H1 (cell line): ENCODE data around the gene PREX1. TPM values are rescaled to one million over a fixed set of nuclear protein-coding genes. Genes with fewer than 3 reads are reported as not detected.

Source experiments
- CTCF ChIA-PET: fragments of 300-600 bp; sonication (Branson Sonifier 250); formaldehyde crosslinking; loops from one replicate; lab custom pipeline; 2021; ENCODE audit not compliant: partially characterized antibody; lab: Charles Lee
- POLR2A ChIA-PET: fragments of 300-600 bp; sonication (Branson Sonifier 250); formaldehyde crosslinking; loops from one replicate; lab custom pipeline; 2021; ENCODE audit warnings: inconsistent platforms; ENCODE audit not compliant: partially characterized antibody; lab: Charles Lee
- DNase-seq, 2 experiments: peaks; one replicate each; pipeline versions ENCODE4 v3.0.0 to v3.0.0-alpha.2; 2010 to 2022; ENCODE audit warnings: low spot score in 2 of 2, low read depth in 1 of 2, mixed read lengths in 1 of 2
- FAIRE-seq: peaks from 2 replicates; lab custom pipeline; 2011; peaks lifted over from hg19 to GRCh38; lab: Jason Lieb, UNC
- H2AFZ ChIP-seq: 2 replicates; pipeline ENCODE4 v1.8.1; 2012; ENCODE audit warnings: low read length, inconsistent platforms
- H2AK5ac ChIP-seq: 2 replicates; pipeline ENCODE4 v1.6.1; 2013; ENCODE audit warnings: low read depth, low read length
- H2BK120ac ChIP-seq: replicated peaks from 2 replicates; pipeline ENCODE3; 2013; ENCODE audit warnings: low read depth, low read length, inconsistent platforms
- H2BK12ac ChIP-seq: 2 replicates; pipeline ENCODE4 v1.6.1; 2013; ENCODE audit warnings: low read depth, low read length
- H2BK15ac ChIP-seq: 2 replicates; pipeline ENCODE4 v1.6.1; 2013; ENCODE audit warnings: low read length
- H2BK20ac ChIP-seq: 2 replicates; pipeline ENCODE4 v1.6.1; 2013; ENCODE audit warnings: low read length
- H2BK5ac ChIP-seq: 2 replicates; pipeline ENCODE4 v1.6.1; 2013; ENCODE audit warnings: low read depth, low read length
- H3K14ac ChIP-seq: 2 replicates; pipeline ENCODE4 v1.6.1; 2013; ENCODE audit warnings: inconsistent platforms; ENCODE audit not compliant: insufficient read length
- H3K18ac ChIP-seq: 2 replicates; pipeline ENCODE4 v1.6.1; 2013; ENCODE audit warnings: low read length; ENCODE audit errors: extremely low read depth
- H3K23ac ChIP-seq: 2 replicates; pipeline ENCODE4 v1.6.1; 2013; ENCODE audit warnings: inconsistent platforms; ENCODE audit not compliant: insufficient read length
- H3K23me2 ChIP-seq: 2 replicates; pipeline ENCODE4 v1.6.1; 2013; ENCODE audit warnings: low read depth, low read length
- H3K27ac ChIP-seq: 2 replicates; pipeline ENCODE4 v1.6.1; 2011; ENCODE audit warnings: low read depth, low read length, inconsistent platforms
- H3K27me3 ChIP-seq, 4 experiments: replicated peaks in 1 of 4; 1 replicate in 1 of 4; 2 replicates in 3 of 4; pipeline versions ENCODE4 v1.6.1 to v1.8.1; 2011 to 2013; ENCODE audit warnings: low read length in 3 of 4, mild to moderate bottlenecking in 3 of 4, inconsistent platforms in 2 of 4, mixed read lengths in 2 of 4, moderate library complexity in 1 of 4; ENCODE audit not compliant: control insufficient read depth in 3 of 4, insufficient read depth in 3 of 4; ENCODE audit errors: extremely low read depth in 1 of 4
- H3K36me3 ChIP-seq, 4 experiments: 2 replicates each; pipeline versions ENCODE4 v1.6.1 to v1.8.1; 2011 to 2013; ENCODE audit warnings: mild to moderate bottlenecking in 4 of 4, low read length in 3 of 4, moderate library complexity in 2 of 4, control low read depth in 1 of 4, inconsistent platforms in 1 of 4; ENCODE audit not compliant: insufficient read depth in 4 of 4, control insufficient read depth in 2 of 4
- H3K4ac ChIP-seq: replicated peaks from 2 replicates; pipeline ENCODE3; 2013; ENCODE audit warnings: low read length, low read depth, mixed read lengths, inconsistent platforms; ENCODE audit not compliant: insufficient read length
- H3K4me1 ChIP-seq, 4 experiments: replicated peaks in 1 of 4; 1 replicate in 1 of 4; 2 replicates in 3 of 4; pipeline versions ENCODE4 v1.6.1 to v1.8.1; 2011 to 2013; ENCODE audit warnings: low read length in 3 of 4, inconsistent platforms in 2 of 4, mixed read lengths in 1 of 4; ENCODE audit not compliant: insufficient read depth in 4 of 4, control insufficient read depth in 3 of 4
- H3K4me2 ChIP-seq, 2 experiments: 2 replicates each; pipeline versions ENCODE4 v1.6.1 to v1.8.1; 2011 to 2013; ENCODE audit warnings: low read depth in 2 of 2, low read length in 2 of 2, control low read depth in 1 of 2, inconsistent platforms in 1 of 2, mild to moderate bottlenecking in 1 of 2; ENCODE audit not compliant: insufficient read depth in 1 of 2
- H3K4me3 ChIP-seq, 4 experiments: fragments of 200-600, 300-600 bp in 1 of 4; sonication (generic), shearing (Covaris generic), sonication (Bioruptor Twin) in 1 of 4; 2 replicates each; pipeline versions ENCODE4 v1.5.1 to v1.8.1; 2011 to 2016; ENCODE audit warnings: low read length in 4 of 4, low read depth in 3 of 4, control low read depth in 2 of 4, inconsistent platforms in 2 of 4, mild to moderate bottlenecking in 2 of 4, mixed read lengths in 1 of 4, moderate library complexity in 1 of 4; ENCODE audit not compliant: insufficient read depth in 2 of 4; ENCODE audit errors: extremely low read depth in 1 of 4
- H3K56ac ChIP-seq: replicated peaks from 2 replicates; pipeline ENCODE3; 2013; ENCODE audit warnings: low read depth, mild to moderate bottlenecking, mixed read lengths, low read length, inconsistent platforms; ENCODE audit not compliant: insufficient read length
- H3K79me1 ChIP-seq: 2 replicates; pipeline ENCODE4 v1.6.1; 2013; ENCODE audit warnings: low read depth, low read length, control low read depth
- H3K79me2 ChIP-seq, 2 experiments: 2 replicates each; pipeline versions ENCODE4 v1.6.1 to v1.8.1; 2012 to 2013; ENCODE audit warnings: low read length in 2 of 2, mild to moderate bottlenecking in 2 of 2, inconsistent platforms in 1 of 2; ENCODE audit not compliant: insufficient read depth in 2 of 2, control insufficient read depth in 1 of 2
- H3K9ac ChIP-seq, 4 experiments: replicated peaks in 1 of 4; 1 replicate in 1 of 4; 2 replicates in 3 of 4; pipeline versions ENCODE4 v1.6.1 to v1.8.1; 2011 to 2013; ENCODE audit warnings: low read depth in 3 of 4, low read length in 3 of 4, control low read depth in 2 of 4, mild to moderate bottlenecking in 2 of 4, moderate library complexity in 2 of 4, inconsistent platforms in 1 of 4; ENCODE audit errors: extremely low read depth in 1 of 4
- H3K9me3 ChIP-seq, 2 experiments: 2 replicates each; pipeline versions ENCODE4 v1.6.1 to v1.8.1; 2012 to 2013; ENCODE audit warnings: mild to moderate bottlenecking in 2 of 2, moderate library complexity in 2 of 2, control low read depth in 1 of 2, inconsistent platforms in 1 of 2, low read depth in 1 of 2, low read length in 1 of 2, mixed read lengths in 1 of 2; ENCODE audit not compliant: insufficient read depth in 2 of 2
- H4K20me1 ChIP-seq, 2 experiments: replicated peaks in 1 of 2; 2 replicates each; pipeline versions ENCODE3 to v1.8.1; 2011 to 2013; ENCODE audit warnings: inconsistent platforms in 2 of 2, low read length in 2 of 2, mild to moderate bottlenecking in 1 of 2; ENCODE audit not compliant: insufficient read depth in 2 of 2, control insufficient read depth in 1 of 2
- H4K5ac ChIP-seq: 2 replicates; pipeline ENCODE4 v1.6.1; 2013; ENCODE audit warnings: low read length, low read depth, mixed read lengths, inconsistent platforms; ENCODE audit not compliant: insufficient read length
- H4K8ac ChIP-seq: 2 replicates; pipeline ENCODE4 v1.8.0; 2013; ENCODE audit warnings: mild to moderate bottlenecking, moderate library complexity, low read length, inconsistent platforms; ENCODE audit not compliant: insufficient read depth; ENCODE audit errors: extremely low read depth
- H4K91ac ChIP-seq: replicated peaks from 2 replicates; pipeline ENCODE3; 2013; ENCODE audit warnings: low read length, mixed read lengths, inconsistent platforms; ENCODE audit not compliant: insufficient read length
- JUND ChIP-seq: IDR thresholded peaks from 2 replicates; pipeline ENCODE4 v1.6.1; 2011; ENCODE audit warnings: mild to moderate bottlenecking, improper control_type of control experiment, low read length
- MAX ChIP-seq: IDR thresholded peaks from 2 replicates; pipeline ENCODE4 v1.6.1; 2012; ENCODE audit warnings: inconsistent platforms
- WGBS, 2 experiments: shearing (Covaris generic) in 1 of 2; methylation state at CpG; one replicate each; pipeline versions ENCODE4 v1.1.6 to v1.1.7; 2013 to 2015; ENCODE audit warnings: low lambda C conversion rate in 2 of 2, mixed read lengths in 2 of 2, inconsistent platforms in 1 of 2, low coverage in 1 of 2, missing lambda C conversion rate in 1 of 2; ENCODE audit not compliant: insufficient replicate concordance in 2 of 2, insufficient coverage in 1 of 2, insufficient read length in 1 of 2; ENCODE audit errors: extremely low coverage in 1 of 2, missing lambda C conversion rate in 1 of 2; 5-methylcytosine and 5-hydroxymethylcytosine counted together
- polyA plus RNA-seq, 7 experiments: library from polyadenylated mRNA; depleted of rRNA in 3 of 7; stranded (reverse) in 5 of 7; unstranded in 2 of 7; fragments of >200 nt in 5 of 7; fragments of 200-250 nt in 2 of 7; gene quantifications; 1 replicate in 5 of 7; 2 replicates in 1 of 7; 4 replicates in 1 of 7; pipeline versions ENCODE4 v1.2.1 to v1.2.3, GENCODE V29; 2011 to 2013; ENCODE audit warnings: missing spikeins in 2 of 7, mixed read lengths in 2 of 7
- total RNA-seq: library from RNA; stranded (reverse); fragmentation: NEBNext Ultra II Directional; extraction: Animal tissue kit (Norgen Biotek cat#: 25700); gene quantifications from 2 replicates; pipeline ENCODE4 v1.2.1, GENCODE V29; 2021

The PREX1 gene
- total and polyA plus RNA-seq, 2 of the 8 experiments (the other 6 are each of a cell fraction or from before 2014, with no cell fraction given) = 10.7 to 12.8 TPM

- Histone ChIP-seq H2BK5ac (no peak overlapping the region), H2BK12ac (no peak overlapping the region), H3K9ac (no peak overlapping the region), H3K27ac (no peak overlapping the region), H3K79me1 (no peaks in the 10 kb centered on the region), H3K14ac (no peak overlapping the region), H3K23me2 (no peaks in the 10 kb centered on the region), H4K5ac (no peak overlapping the region), H3K9me3 (no peaks in the 10 kb centered on the region), H3K23ac (no peak overlapping the region), H3K4me2 (no peak overlapping the region), H2AFZ (no peak overlapping the region), H3K56ac (no peak overlapping the region), H4K20me1 (no peaks in the 10 kb centered on the region), H2BK120ac (no peak overlapping the region), H3K18ac (no peak overlapping the region), H3K4me3 (no peak overlapping the region), H4K8ac (no peak overlapping the region), H3K36me3 (no peaks in the 10 kb centered on the region), H4K91ac (no peak overlapping the region), H3K4ac (no peak overlapping the region), H3K4me1 (peaks cover 0 to 2% (median 1%) of the 10 kb centered on the region in 4 experiments; a peak in 3 of 7 replicates), H2BK15ac (no peak overlapping the region), H3K79me2 (no peaks in the 10 kb centered on the region), H3K27me3 (no peaks in the 10 kb centered on the region), H2AK5ac (no peak overlapping the region), H2BK20ac (no peak overlapping the region)
- FAIRE-seq = no peak
- POLR2A ChIA-PET = no interaction called here
- DNase-seq = no peak
- CTCF ChIA-PET = interaction anchor here (1.5 to 1.7 kb wide), 2 partner anchors 23 to 831 kb away, joined by 3 to 5 read pairs; no protein-coding TSS in a partner anchor
- WGBS, 2 experiments = 81% methylated on average over 13 of the region's 13 CpGs; no CpG with 5 or more reads in 1 of the 2 experiments
- no peak for TF ChIP-seq MAX
- TF ChIP-seq JUND = no peak
Measured at GRCh38 chr20:48618052-48618451, 209.7 kb downstream of the PREX1 start.
